HEK293 (cell line): ENCODE results near the gene WLS.

Source experiments
- CTCF ChIA-PET: fragments of 350-600 bp; formaldehyde crosslinking; extraction: SDS; loops from one replicate; lab custom pipeline; 2021; ENCODE audit warnings: antibody characterized with exemption; lab: Yijun Ruan, JAX
- POLR2A ChIA-PET: fragments of 300-600 bp; formaldehyde crosslinking; extraction: SDS; loops from one replicate; lab custom pipeline; 2020; ENCODE audit warnings: antibody characterized with exemption, inconsistent platforms; lab: Yijun Ruan, JAX
- H3K27ac ChIP-seq: fragments of 200-500 bp; sonication (Bioruptor generic); 2 replicates; pipeline ENCODE4 v1.5.1; 2014; ENCODE audit warnings: low read depth, low read length, control low read depth, inconsistent platforms; ENCODE audit errors: extremely low read depth
- H3K36me3 ChIP-seq, 2 experiments: fragments of 200-500 bp in 1 of 2; sonication (Bioruptor generic) in 1 of 2; 1 replicate in 1 of 2; 2 replicates in 1 of 2; pipeline ENCODE4 v1.5.1; 2014 to 2017; ENCODE audit warnings: inconsistent platforms in 2 of 2, low read length in 2 of 2; ENCODE audit not compliant: control insufficient read depth in 2 of 2, insufficient read depth in 1 of 2
- H3K4me1 ChIP-seq: fragments of 200-500 bp; sonication (Bioruptor generic); 2 replicates; pipeline ENCODE4 v1.5.1; 2014; ENCODE audit warnings: mild to moderate bottlenecking, low read length, inconsistent platforms; ENCODE audit not compliant: control insufficient read depth, insufficient read depth
- H3K4me3 ChIP-seq: 2 replicates; pipeline ENCODE4 v1.5.1; 2011; ENCODE audit warnings: low read depth, mild to moderate bottlenecking, control low read depth, low read length, moderate library complexity
- H3K9me3 ChIP-seq: fragments of 200-500 bp; sonication (Bioruptor generic); 2 replicates; pipeline ENCODE4 v1.5.1; 2014; ENCODE audit warnings: low read depth, low read length, inconsistent platforms; ENCODE audit not compliant: control insufficient read depth, insufficient read depth
- BCL6B ChIP-seq: fragments of 450-650 bp; formaldehyde crosslinking; IDR thresholded peaks from 2 replicates; pipeline ENCODE4 v1.5.1; 2017; ENCODE audit warnings: missing biosample characterization, missing genetic modification characterization
- GLI2 ChIP-seq: fragments of 450-650 bp; formaldehyde crosslinking; IDR thresholded peaks from 2 replicates; pipeline ENCODE4; 2017; ENCODE audit warnings: missing biosample characterization, missing genetic modification characterization, low read depth, borderline replicate concordance
- KLF1 ChIP-seq: fragments of 450-650 bp; formaldehyde crosslinking; IDR thresholded peaks from 2 replicates; pipeline ENCODE4 v1.5.1; 2016; ENCODE audit warnings: missing biosample characterization, missing genetic modification characterization
- TCF7L2 ChIP-seq: IDR thresholded peaks from 2 replicates; pipeline ENCODE4 v1.6.1; 2011; ENCODE audit warnings: low read depth, mild to moderate bottlenecking, inconsistent platforms, low read length, moderate library complexity, borderline replicate concordance
- ZBTB20 ChIP-seq: fragments of 450-650 bp; formaldehyde crosslinking; IDR thresholded peaks from 2 replicates; pipeline ENCODE4 v1.5.1; 2016; ENCODE audit warnings: missing biosample characterization, missing genetic modification characterization
- ZNF121 ChIP-seq: fragments of 450-650 bp; formaldehyde crosslinking; IDR thresholded peaks from 2 replicates; pipeline ENCODE4 v1.5.1; 2016; ENCODE audit warnings: missing biosample characterization, missing genetic modification characterization
- ZNF133 ChIP-seq: fragments of 450-650 bp; formaldehyde crosslinking; IDR thresholded peaks from 2 replicates; pipeline ENCODE4 v1.5.1; 2016; ENCODE audit warnings: missing biosample characterization, missing genetic modification characterization
- ZNF148 ChIP-seq: fragments of 450-650 bp; formaldehyde crosslinking; IDR thresholded peaks from 2 replicates; pipeline ENCODE4 v1.5.0; 2017; ENCODE audit warnings: missing biosample characterization, missing genetic modification characterization, borderline replicate concordance
- ZNF155 ChIP-seq: fragments of 450-650 bp; formaldehyde crosslinking; IDR thresholded peaks from 2 replicates; pipeline ENCODE4 v1.5.1; 2016; ENCODE audit warnings: missing biosample characterization, missing genetic modification characterization
- ZNF311 ChIP-seq: fragments of 450-650 bp; formaldehyde crosslinking; IDR thresholded peaks from 2 replicates; pipeline ENCODE4 v1.5.1; 2017; ENCODE audit warnings: missing biosample characterization, missing genetic modification characterization, borderline replicate concordance
- ZNF341 ChIP-seq: fragments of 450-650 bp; formaldehyde crosslinking; IDR thresholded peaks from 2 replicates; pipeline ENCODE4; 2016; ENCODE audit warnings: low read depth, missing biosample characterization, missing genetic modification characterization
- ZNF404 ChIP-seq: fragments of 450-650 bp; formaldehyde crosslinking; IDR thresholded peaks from 2 replicates; pipeline ENCODE4 v1.5.1; 2017; ENCODE audit warnings: missing biosample characterization, missing genetic modification characterization
- ZNF488 ChIP-seq: fragments of 450-650 bp; formaldehyde crosslinking; IDR thresholded peaks from 2 replicates; pipeline ENCODE4 v1.5.1; 2016; ENCODE audit warnings: missing biosample characterization, missing genetic modification characterization
- ZNF548 ChIP-seq: fragments of 450-650 bp; formaldehyde crosslinking; IDR thresholded peaks from 2 replicates; pipeline ENCODE4 v1.5.1; 2016; ENCODE audit warnings: missing biosample characterization, missing genetic modification characterization
- ZNF596 ChIP-seq: fragments of 450-650 bp; IDR thresholded peaks from 2 replicates; pipeline ENCODE4 v1.5.0; 2018; ENCODE audit warnings: missing biosample characterization, mild to moderate bottlenecking, missing genetic modification characterization, moderate library complexity
- ZNF777 ChIP-seq: fragments of 450-650 bp; formaldehyde crosslinking; IDR thresholded peaks from 2 replicates; pipeline ENCODE4 v1.5.1; 2017; ENCODE audit warnings: missing biosample characterization, missing genetic modification characterization, borderline replicate concordance
- TF ChIP-seq, protein P1 (sequence below): fragments of 450-650 bp; formaldehyde crosslinking; IDR thresholded peaks from 2 replicates; pipeline ENCODE4 v1.5.1; 2016; ENCODE audit warnings: missing biosample characterization, missing genetic modification characterization
- TF ChIP-seq, protein P2 (sequence below): IDR thresholded peaks from 2 replicates; pipeline ENCODE4 v1.6.1; 2011; ENCODE audit warnings: mild to moderate bottlenecking, low read depth, low read length, borderline replicate concordance
- TF ChIP-seq, protein P3 (sequence below): fragments of 450-650 bp; formaldehyde crosslinking; IDR thresholded peaks from 2 replicates; pipeline ENCODE4 v1.5.1; 2016; ENCODE audit warnings: missing biosample characterization, missing genetic modification characterization
- TF ChIP-seq, protein P4 (sequence below): fragments of 450-650 bp; formaldehyde crosslinking; IDR thresholded peaks from 2 replicates; pipeline ENCODE4 v1.5.1; 2016; ENCODE audit warnings: missing biosample characterization, missing genetic modification characterization
- TF ChIP-seq, protein P5 (sequence below): fragments of 450-650 bp; formaldehyde crosslinking; IDR thresholded peaks from 2 replicates; pipeline ENCODE4 v1.5.1; 2016; ENCODE audit warnings: missing biosample characterization, missing genetic modification characterization

WLS gene

DNA sequence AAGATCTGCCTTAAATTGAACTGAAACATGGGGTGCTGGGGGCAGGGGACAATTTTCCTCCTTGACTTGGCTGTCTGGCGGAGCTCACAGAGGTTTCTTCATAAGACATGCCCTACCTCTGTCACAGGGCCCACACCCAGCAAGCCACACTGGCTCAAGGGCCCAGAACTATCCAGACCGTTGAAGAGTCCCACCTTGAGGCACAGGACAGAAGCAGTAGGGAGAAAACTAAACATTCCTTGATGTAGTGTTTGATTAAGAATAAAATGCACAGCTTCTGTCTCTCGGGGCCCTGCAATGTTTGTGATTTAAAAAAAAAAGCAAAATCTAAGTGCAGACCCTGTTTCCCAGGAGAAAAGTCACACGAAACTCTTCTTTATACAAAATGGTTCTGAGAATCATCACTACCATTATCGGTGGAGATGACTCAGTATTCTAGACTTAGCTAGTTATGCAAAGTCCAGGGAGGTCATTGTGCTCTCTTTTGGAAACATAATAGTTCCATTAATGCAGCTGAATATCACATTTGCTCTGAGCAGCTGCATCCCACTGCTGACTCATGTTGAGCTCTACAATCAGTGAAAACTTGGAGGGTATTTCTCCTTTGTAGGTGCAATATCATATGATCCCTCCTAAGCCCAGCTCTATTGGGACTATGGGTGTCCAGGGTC is 128.3 kb downstream of the WLS start (continued):
- TF ChIP-seq, protein P1, sequence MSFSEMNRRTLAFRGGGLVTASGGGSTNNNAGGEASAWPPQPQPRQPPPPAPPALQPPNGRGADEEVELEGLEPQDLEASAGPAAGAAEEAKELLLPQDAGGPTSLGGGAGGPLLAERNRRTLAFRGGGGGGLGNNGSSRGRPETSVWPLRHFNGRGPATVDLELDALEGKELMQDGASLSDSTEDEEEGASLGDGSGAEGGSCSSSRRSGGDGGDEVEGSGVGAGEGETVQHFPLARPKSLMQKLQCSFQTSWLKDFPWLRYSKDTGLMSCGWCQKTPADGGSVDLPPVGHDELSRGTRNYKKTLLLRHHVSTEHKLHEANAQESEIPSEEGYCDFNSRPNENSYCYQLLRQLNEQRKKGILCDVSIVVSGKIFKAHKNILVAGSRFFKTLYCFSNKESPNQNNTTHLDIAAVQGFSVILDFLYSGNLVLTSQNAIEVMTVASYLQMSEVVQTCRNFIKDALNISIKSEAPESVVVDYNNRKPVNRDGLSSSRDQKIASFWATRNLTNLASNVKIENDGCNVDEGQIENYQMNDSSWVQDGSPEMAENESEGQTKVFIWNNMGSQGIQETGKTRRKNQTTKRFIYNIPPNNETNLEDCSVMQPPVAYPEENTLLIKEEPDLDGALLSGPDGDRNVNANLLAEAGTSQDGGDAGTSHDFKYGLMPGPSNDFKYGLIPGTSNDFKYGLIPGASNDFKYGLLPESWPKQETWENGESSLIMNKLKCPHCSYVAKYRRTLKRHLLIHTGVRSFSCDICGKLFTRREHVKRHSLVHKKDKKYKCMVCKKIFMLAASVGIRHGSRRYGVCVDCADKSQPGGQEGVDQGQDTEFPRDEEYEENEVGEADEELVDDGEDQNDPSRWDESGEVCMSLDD (tag by site-specific recombination): no peak
- TF ChIP-seq, protein P2, sequence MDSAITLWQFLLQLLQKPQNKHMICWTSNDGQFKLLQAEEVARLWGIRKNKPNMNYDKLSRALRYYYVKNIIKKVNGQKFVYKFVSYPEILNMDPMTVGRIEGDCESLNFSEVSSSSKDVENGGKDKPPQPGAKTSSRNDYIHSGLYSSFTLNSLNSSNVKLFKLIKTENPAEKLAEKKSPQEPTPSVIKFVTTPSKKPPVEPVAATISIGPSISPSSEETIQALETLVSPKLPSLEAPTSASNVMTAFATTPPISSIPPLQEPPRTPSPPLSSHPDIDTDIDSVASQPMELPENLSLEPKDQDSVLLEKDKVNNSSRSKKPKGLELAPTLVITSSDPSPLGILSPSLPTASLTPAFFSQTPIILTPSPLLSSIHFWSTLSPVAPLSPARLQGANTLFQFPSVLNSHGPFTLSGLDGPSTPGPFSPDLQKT: no peak
- TF ChIP-seq ZNF148 (tag by site-specific recombination) (no peak), ZNF404 (tag by site-specific recombination) (no peak), GLI2 (no peak), KLF1 (tag by site-specific recombination) (no peak), ZNF548 (tag by site-specific recombination) (no peak), ZNF777 (tag by site-specific recombination) (no peak), ZBTB20 (tag by site-specific recombination) (no peak)
- TF ChIP-seq, all 188 proteins: peak for 0

DNA sequence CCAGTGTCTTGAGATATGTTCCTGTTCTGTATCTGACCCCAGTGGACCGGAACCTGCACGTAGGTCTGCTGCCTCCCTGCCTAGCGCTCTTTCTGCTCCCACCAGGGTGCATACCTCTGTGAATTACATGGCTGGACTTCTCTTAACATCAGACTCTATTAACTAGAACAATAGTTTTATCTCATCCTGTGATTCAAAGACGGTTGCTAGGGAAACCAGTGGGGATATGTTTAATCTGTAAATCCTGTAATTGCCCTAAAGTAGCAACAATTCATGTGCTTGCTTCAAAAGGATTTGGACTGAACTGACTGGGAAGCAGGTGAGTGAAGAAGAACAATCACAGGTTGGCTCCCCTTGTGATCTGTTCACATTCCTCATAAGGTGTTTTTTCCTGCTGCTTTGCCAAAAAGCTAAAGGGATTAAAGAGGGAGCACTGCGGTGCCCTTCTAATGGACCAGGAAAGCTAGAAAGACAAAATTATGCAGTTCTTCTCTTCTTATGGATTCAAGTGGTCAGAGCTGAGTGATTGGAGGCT is 129.2 kb downstream of the WLS start:
- Histone ChIP-seq H3K4me3 (no peak overlapping the region), H3K27ac (no peak overlapping the region), H3K4me1 (no peaks in the 10 kb centered on the region), H3K9me3 (no peaks in the 10 kb centered on the region), H3K36me3 (no peaks in the 10 kb centered on the region)
- CTCF ChIA-PET: interaction anchor here (0.7 to 1.8 kb wide), 5 partner anchors 8 to 337 kb away, joined by 3 to 6 read pairs (median 5); no protein-coding TSS in a partner anchor
- POLR2A ChIA-PET: no interaction called here
- TF ChIP-seq, protein P3, sequence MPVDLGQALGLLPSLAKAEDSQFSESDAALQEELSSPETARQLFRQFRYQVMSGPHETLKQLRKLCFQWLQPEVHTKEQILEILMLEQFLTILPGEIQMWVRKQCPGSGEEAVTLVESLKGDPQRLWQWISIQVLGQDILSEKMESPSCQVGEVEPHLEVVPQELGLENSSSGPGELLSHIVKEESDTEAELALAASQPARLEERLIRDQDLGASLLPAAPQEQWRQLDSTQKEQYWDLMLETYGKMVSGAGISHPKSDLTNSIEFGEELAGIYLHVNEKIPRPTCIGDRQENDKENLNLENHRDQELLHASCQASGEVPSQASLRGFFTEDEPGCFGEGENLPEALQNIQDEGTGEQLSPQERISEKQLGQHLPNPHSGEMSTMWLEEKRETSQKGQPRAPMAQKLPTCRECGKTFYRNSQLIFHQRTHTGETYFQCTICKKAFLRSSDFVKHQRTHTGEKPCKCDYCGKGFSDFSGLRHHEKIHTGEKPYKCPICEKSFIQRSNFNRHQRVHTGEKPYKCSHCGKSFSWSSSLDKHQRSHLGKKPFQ: no peak
- no peak for TF ChIP-seq TCF7L2
- TF ChIP-seq ZNF311 (tag by site-specific recombination): no peak
- no peak for TF ChIP-seq ZNF121 (tag by site-specific recombination)
- TF ChIP-seq ZNF155: no peak
- TF ChIP-seq, protein P4, sequence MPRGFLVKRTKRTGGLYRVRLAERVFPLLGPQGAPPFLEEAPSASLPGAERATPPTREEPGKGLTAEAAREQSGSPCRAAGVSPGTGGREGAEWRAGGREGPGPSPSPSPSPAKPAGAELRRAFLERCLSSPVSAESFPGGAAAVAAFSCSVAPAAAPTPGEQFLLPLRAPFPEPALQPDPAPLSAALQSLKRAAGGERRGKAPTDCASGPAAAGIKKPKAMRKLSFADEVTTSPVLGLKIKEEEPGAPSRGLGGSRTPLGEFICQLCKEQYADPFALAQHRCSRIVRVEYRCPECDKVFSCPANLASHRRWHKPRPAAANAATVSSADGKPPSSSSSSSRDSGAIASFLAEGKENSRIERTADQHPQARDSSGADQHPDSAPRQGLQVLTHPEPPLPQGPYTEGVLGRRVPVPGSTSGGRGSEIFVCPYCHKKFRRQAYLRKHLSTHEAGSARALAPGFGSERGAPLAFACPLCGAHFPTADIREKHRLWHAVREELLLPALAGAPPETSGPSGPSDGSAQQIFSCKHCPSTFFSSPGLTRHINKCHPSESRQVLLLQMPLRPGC (tag by site-specific recombination): no peak
- TF ChIP-seq ZNF488 (tag by site-specific recombination): no peak
- no peak for TF ChIP-seq ZNF596 (tag by site-specific recombination)
- no peak for TF ChIP-seq ZNF777 (tag by site-specific recombination)
- TF ChIP-seq ZNF133 (tag by site-specific recombination): no peak
- no peak for TF ChIP-seq ZNF341 (tag by site-specific recombination)
- TF ChIP-seq BCL6B (tag by site-specific recombination): no peak
- TF ChIP-seq, protein P5, sequence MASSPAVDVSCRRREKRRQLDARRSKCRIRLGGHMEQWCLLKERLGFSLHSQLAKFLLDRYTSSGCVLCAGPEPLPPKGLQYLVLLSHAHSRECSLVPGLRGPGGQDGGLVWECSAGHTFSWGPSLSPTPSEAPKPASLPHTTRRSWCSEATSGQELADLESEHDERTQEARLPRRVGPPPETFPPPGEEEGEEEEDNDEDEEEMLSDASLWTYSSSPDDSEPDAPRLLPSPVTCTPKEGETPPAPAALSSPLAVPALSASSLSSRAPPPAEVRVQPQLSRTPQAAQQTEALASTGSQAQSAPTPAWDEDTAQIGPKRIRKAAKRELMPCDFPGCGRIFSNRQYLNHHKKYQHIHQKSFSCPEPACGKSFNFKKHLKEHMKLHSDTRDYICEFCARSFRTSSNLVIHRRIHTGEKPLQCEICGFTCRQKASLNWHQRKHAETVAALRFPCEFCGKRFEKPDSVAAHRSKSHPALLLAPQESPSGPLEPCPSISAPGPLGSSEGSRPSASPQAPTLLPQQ (tag by site-specific recombination): no peak
